Suprapubic skin (tissue), 4 donors: Measurements from ENCODE around the gene UPF1. TPM values are rescaled to one million over a fixed set of nuclear protein-coding genes. Genes with fewer than 3 reads are reported as not detected.
A peak's percentile ranks its signal among the peaks of the same experiment; 100 is the strongest.
"Not testable (repeated sequence)": the region's sequence is repeated elsewhere in the genome, so short reads cannot be mapped to it uniquely, and the experiment has no call there.

ENCODE experiments used
- DNase-seq, 2 donors: peaks; one replicate each; pipeline ENCODE4 v3.0.0-alpha.2; 2019; ENCODE audit warnings: low spot score in 2 of 2
- H3K27ac ChIP-seq: fragments of 200-600 bp; sonication (generic); one replicate; pipeline ENCODE4 v1.5.1; 2019
- H3K27me3 ChIP-seq: fragments of 200-600 bp; sonication (generic); one replicate; pipeline ENCODE4 v1.5.1; 2019
- H3K36me3 ChIP-seq: fragments of 200-600 bp; sonication (generic); one replicate; pipeline ENCODE4 v1.5.1; 2019
- H3K4me1 ChIP-seq: fragments of 200-600 bp; sonication (generic); one replicate; pipeline ENCODE4 v1.5.1; 2019
- H3K4me3 ChIP-seq: fragments of 200-600 bp; sonication (generic); one replicate; pipeline ENCODE4 v1.5.1; 2019; ENCODE audit warnings: mild to moderate bottlenecking
- H3K9me3 ChIP-seq: fragments of 200-600 bp; sonication (generic); one replicate; pipeline ENCODE4 v1.5.1; 2019
- EP300 ChIP-seq: sonication (generic); formaldehyde crosslinking; IDR thresholded peaks from one replicate; pipeline ENCODE4 v1.6.1; 2017; ENCODE audit warnings: antibody characterized with exemption
- POLR2A ChIP-seq, 2 donors: fragments of 450-650 bp; IDR thresholded peaks; one replicate each; pipeline ENCODE4 v1.6.1; 2017; ENCODE audit warnings: antibody characterized with exemption in 2 of 2, mild to moderate bottlenecking in 2 of 2, moderate library complexity in 2 of 2
- POLR2AphosphoS5 ChIP-seq, 3 donors: sonication (generic); formaldehyde crosslinking; IDR thresholded peaks; one replicate each; pipeline ENCODE4 v1.6.1; 2017; ENCODE audit warnings: antibody characterized with exemption in 3 of 3
- WGBS: methylation state at CpG from one replicate; pipeline ENCODE4 v1.1.5; 2018; 5-methylcytosine and 5-hydroxymethylcytosine counted together
- total RNA-seq, 4 donors: library from RNA; depleted of rRNA; stranded (reverse); fragments of >200 nt; gene quantifications; one replicate each; pipeline ENCODE4 v1.1.0, GENCODE V29; 2016
- TF ChIP-seq, protein P1 (sequence below), 2 donors: fragments of 200-600 bp in 1 of 2; fragments of 450-650 bp in 1 of 2; sonication (generic) in 1 of 2; IDR thresholded peaks; one replicate each; pipeline ENCODE4 v1.5.1; 2016 to 2019; ENCODE audit warnings: antibody characterized with exemption in 2 of 2, mild to moderate bottlenecking in 1 of 2, moderate library complexity in 1 of 2

Gene UPF1
- total RNA-seq, 4 donors from 2014 or later = 74.7 to 160 (median 99.2) TPM

DNA sequence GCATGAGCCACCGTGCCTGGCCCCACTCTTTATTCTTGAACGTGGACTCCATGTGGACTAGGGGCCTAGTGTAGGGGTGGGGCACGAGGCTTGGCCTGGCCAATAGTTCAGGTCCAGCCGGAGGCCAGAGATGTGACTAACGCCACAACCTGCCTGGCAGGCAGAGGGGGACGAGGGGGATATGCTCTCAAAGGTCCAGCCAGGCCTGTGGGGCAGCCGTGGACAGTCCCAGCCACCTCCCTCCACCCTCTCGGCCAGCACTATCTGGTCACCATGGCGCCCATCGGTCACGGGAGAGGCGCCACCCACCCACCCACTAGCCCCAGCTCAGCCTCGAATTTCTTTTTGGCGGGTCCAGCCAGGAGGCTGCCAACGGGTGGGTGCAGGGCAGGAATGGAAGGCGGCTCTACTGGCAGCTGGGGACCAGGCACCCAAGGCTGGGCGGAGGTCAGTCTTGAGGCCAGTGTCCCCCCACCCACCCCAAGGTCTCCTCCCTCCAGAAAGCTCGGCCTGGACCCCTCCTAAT is 66.4 kb downstream of the UPF1 start:
- H3K4me1 ChIP-seq = peaks cover 26% of the 10 kb centered on the region
- H3K27me3 ChIP-seq = peaks cover 35% of the 10 kb centered on the region
- peaks cover 35% of the 10 kb centered on the region for H3K36me3 ChIP-seq
- WGBS = 75% methylated on average over 10 of the region's 18 CpGs
- no peak for DNase-seq
- H3K4me3 ChIP-seq = no peak overlapping the region
- no peak overlapping the region for H3K27ac ChIP-seq
- TF ChIP-seq POLR2AphosphoS5 (IDR thresholded peaks at IDR 0.05) = no peak
- TF ChIP-seq EP300 = no peak
- TF ChIP-seq, protein P1, sequence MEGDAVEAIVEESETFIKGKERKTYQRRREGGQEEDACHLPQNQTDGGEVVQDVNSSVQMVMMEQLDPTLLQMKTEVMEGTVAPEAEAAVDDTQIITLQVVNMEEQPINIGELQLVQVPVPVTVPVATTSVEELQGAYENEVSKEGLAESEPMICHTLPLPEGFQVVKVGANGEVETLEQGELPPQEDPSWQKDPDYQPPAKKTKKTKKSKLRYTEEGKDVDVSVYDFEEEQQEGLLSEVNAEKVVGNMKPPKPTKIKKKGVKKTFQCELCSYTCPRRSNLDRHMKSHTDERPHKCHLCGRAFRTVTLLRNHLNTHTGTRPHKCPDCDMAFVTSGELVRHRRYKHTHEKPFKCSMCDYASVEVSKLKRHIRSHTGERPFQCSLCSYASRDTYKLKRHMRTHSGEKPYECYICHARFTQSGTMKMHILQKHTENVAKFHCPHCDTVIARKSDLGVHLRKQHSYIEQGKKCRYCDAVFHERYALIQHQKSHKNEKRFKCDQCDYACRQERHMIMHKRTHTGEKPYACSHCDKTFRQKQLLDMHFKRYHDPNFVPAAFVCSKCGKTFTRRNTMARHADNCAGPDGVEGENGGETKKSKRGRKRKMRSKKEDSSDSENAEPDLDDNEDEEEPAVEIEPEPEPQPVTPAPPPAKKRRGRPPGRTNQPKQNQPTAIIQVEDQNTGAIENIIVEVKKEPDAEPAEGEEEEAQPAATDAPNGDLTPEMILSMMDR (IDR thresholded peaks at IDR 0.05) = no peak
- no peak for TF ChIP-seq POLR2A (IDR thresholded peaks at IDR 0.05)
- H3K9me3 ChIP-seq = no peaks in the 10 kb centered on the region

- H3K4me1 ChIP-seq = peaks cover 26% of the 10 kb centered on the region
- no peaks in the 10 kb centered on the region for H3K9me3 ChIP-seq
- H3K36me3 ChIP-seq = peaks cover 42% of the 10 kb centered on the region
- no peak for DNase-seq
- no peak overlapping the region for H3K4me3 ChIP-seq
- 73% methylated on average over 8 of the region's 18 CpGs for WGBS
- no peak overlapping the region for H3K27ac ChIP-seq
- peaks cover 32% of the 10 kb centered on the region for H3K27me3 ChIP-seq
- TF ChIP-seq POLR2AphosphoS5 (IDR thresholded peaks at IDR 0.05) = no peak
- no peak for TF ChIP-seq EP300
- TF ChIP-seq, protein P1 (IDR thresholded peaks at IDR 0.05) = no peak
- no peak for TF ChIP-seq POLR2A (IDR thresholded peaks at IDR 0.05)
These were observed 67.0 kb downstream of the UPF1 start for GRCh38 chr19:18898607-18899408.

GRCh38 chr19:18899624-18900560 is 68.1 kb downstream of the UPF1 start:
- Histone ChIP-seq H3K4me1 (peaks cover 17% of the 10 kb centered on the region), H3K4me3 (no peak overlapping the region), H3K27ac (no peak overlapping the region), H3K27me3 (peaks cover 21% of the 10 kb centered on the region), H3K9me3 (no peaks in the 10 kb centered on the region), H3K36me3 (peaks cover 53% of the 10 kb centered on the region)
- peak in 1 of 2 donors; percentile 55 for DNase-seq
- TF ChIP-seq EP300 (no peak), POLR2A (IDR thresholded peaks at IDR 0.05) (no peak)
- WGBS = 87% methylated on average over 11 of the region's 20 CpGs

DNA sequence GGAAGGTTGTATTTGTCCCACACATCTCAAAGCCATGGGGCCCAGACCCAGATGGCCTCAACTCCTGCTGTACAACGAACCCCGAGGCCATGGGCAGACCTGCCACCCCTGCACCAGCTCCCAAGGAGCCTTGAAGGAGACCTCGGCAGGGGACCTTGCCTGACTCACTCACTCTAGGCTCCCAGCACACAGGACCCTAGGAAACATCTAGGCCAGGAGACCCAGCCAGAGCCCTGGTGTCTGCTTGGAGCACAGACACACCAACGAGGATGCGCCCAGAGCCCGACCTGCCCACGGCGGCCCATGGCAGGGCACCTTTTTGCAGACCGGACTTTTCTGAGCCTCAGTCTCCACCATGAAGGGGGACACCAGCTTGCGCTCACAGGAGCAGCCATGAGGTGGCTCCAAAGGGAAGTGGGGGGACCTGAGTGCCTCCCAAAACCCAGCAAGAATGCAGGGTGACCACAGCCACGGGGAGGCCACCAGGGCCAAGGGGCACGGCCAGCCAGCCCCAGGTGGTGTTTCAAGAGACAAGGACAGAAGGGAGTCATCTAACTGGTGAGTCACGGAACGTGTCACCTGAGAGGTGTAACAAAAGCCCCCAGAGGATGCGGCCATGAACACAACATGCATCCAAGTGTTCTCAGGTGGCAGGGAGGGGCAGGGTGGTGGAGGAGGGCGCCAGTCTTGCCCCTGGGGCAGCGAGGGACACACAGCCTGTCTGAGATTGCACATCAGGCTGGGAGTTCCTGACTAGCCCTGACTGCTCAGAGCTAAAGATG is 69.1 kb downstream of the UPF1 start:
- WGBS = 98% methylated on average over 7 of the region's 17 CpGs
- H3K4me3 ChIP-seq = no peak overlapping the region
- no peak for TF ChIP-seq POLR2AphosphoS5 (IDR thresholded peaks at IDR 0.05)
- TF ChIP-seq, protein P1 (IDR thresholded peaks at IDR 0.05) = no peak
- no peak for TF ChIP-seq EP300
- TF ChIP-seq POLR2A (IDR thresholded peaks at IDR 0.05) = no peak
- peaks cover 8% of the 10 kb centered on the region for H3K4me1 ChIP-seq
- peaks cover 63% of the 10 kb centered on the region for H3K36me3 ChIP-seq
- H3K27ac ChIP-seq = no peak overlapping the region
- no peaks in the 10 kb centered on the region for H3K9me3 ChIP-seq
- H3K27me3 ChIP-seq = peaks cover 13% of the 10 kb centered on the region
- peak in 1 of 2 donors; percentile 50 for DNase-seq

GRCh38 chr19:18901491-18901890 is 69.7 kb downstream of the UPF1 start:
- Histone ChIP-seq H3K4me1 (peaks cover 4% of the 10 kb centered on the region), H3K27me3 (peaks cover 8% of the 10 kb centered on the region), H3K9me3 (no peaks in the 10 kb centered on the region), H3K27ac (no peak overlapping the region), H3K36me3 (peaks cover 68% of the 10 kb centered on the region), H3K4me3 (no peak overlapping the region)
- WGBS = 97% methylated on average over 7 of the region's 7 CpGs
- TF ChIP-seq POLR2A (IDR thresholded peaks at IDR 0.05) = no peak
- TF ChIP-seq EP300 = no peak
- no peak for TF ChIP-seq POLR2AphosphoS5 (IDR thresholded peaks at IDR 0.05)
- TF ChIP-seq, protein P1 (IDR thresholded peaks at IDR 0.05) = no peak
- DNase-seq = no peak

DNA sequence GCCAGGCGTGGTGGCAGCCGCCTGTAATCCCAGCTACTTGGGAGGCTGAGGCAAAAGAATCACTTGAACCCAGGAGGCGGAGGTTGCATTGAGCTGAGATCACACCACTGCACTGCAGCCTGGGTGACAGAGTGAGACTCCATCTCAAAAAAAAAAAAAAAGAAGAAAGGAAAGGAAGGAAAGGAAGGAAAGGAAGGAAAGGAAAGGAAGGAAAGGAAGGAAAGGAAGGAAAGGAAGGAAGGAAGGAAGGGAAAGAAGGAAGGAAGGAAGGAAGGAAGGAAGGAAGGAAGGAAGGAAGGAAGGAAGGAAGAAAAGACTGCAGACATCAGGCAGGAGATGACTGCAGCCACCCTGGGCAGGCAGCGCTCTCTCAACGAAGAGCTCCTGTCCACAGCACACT is 70.8 kb downstream of the UPF1 start:
- not testable (repeated sequence) for H3K4me3 ChIP-seq, H3K4me1 ChIP-seq, H3K27ac ChIP-seq, DNase-seq, H3K9me3 ChIP-seq, H3K27me3 ChIP-seq
- WGBS = 90% methylated on average over 5 of the region's 5 CpGs
- peaks cover 78% of the 10 kb centered on the region for H3K36me3 ChIP-seq
